Measurements from ENCODE around the gene MAST1.
"Not testable (repeated sequence)": the region's sequence is repeated elsewhere in the genome, so short reads cannot be mapped to it uniquely, and the experiment has no call there.

MAST1 gene

GRCh38 chr19:12840091-12841079, 2.1 kb downstream of the MAST1 start:
- ATAC-seq: no peak

GRCh38 chr19:12841094-12841493, 2.8 kb downstream of the MAST1 start:
- ATAC-seq: no peak

GRCh38 chr19:12842511-12842910, 4.2 kb downstream of the MAST1 start:
- no peak for ATAC-seq

DNA sequence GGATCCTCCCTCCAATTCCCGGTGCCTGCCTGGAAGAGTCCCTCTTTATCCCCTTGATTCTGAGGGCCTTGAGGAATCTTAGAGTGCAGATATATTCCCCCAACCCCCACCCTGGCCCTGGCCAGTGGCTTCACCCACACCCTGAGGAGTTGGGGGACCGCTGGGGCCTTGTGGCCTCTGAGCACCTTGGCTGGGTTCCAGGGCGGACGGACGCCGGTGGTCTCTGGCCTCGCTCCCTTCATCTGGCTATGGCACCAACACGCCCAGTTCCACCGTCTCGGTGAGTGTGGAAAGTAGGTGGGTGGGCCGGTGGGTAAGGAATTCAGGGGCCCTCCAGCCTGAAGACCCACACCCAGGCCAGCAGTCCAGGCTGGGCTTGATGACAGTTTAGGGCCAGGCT, 5.0 kb downstream of the MAST1 start:
- no peak for ATAC-seq

DNA sequence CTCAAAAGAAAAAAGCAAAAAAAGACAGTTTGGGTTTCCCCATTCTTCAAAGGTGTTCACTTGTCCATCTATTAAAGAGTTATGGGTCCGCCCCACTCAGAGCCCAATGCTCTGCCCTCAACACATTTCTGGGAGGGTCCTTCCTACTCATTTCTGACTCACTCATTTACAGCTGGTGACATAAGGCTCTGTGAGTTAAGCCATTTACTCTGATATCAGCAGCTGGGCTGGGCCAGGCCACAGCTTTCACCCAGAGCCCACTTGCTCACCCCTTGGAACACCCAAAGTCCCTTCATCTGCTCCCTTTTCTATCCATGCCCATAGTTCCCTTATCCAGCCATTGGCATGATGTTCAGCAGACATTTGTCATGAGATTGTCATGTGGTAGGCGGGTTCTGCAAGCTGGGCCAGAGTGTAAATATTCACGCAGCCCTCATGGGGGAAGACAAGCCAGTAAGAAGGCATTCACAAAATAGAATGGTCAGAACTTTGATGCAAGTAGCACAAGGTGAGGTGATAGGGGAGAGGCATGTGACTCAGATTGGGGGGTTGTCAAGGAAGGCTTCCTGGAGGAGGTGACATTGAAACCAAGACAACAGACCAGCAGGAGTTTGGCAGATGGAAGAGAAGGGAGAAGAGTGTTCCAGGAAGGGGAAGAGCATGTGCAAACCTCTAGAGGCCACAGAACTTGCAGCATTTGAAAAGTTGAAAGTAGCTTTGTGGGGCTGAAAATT, 5.9 kb downstream of the MAST1 start:
- ATAC-seq: no peak

GRCh38 chr19:12846613-12847012, 8.3 kb downstream of the MAST1 start:
- not testable (repeated sequence) for ATAC-seq

DNA sequence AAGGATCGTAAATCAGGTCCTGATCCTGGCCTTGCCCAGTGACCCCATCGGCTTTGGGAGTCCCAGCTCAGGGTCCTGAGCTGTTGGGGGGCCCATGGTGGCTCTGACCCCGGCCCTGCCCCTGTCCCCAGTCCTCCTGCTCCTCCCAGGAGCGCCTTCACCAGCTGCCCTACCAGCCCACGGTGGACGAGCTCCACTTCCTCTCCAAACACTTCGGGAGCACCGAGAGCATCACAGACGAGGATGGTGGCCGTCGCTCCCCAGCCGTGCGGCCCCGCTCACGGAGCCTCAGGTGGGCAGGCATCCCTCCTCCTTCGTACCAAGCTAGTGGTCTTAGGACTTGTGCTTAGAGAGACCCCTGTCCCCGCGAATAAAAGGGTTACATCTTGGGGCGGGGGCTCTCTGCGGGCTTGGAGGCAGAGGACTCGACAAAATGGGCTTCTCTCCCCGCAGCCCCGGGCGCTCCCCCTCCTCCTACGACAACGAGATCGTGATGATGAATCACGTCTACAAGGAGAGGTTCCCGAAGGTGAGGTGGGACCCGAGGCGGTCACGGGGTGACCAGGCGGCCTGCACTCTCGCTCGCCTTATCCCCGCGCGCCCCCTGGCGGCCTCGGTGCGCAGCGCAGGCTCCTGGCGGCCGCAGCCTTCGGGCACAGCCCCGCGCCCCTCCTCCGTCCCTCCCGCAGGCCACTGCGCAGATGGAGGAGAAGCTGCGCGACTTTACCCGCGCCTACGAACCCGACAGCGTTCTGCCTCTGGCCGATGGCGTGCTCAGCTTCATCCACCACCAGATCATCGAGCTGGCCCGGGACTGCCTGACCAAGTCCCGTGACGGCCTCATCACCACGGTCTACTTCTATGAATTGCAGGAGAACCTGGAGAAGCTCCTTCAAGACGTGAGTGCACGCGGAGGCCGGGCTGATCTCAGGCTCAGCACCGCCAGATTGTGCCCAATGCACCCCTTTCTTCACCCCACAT, 9.1 kb downstream of the MAST1 start:
- peak; percentile 97 to 98 for ATAC-seq

DNA sequence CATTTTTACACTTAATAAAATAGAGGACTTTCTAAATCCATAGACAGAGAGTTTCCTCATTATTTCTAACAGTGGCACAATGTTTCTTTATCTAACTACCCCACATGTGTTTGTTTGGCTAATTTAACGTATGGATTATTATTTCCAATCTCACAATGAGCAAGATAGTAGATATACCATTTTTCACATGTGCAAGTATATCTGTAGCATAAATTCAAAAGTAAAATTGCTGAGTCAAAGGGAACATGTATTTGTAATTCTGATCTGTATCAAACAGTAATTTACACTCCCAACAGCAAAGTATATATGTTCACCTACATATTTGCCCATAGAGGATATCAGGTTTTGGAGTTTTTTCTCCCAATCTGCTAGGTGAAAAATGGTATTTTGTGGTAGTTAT, 18.3 kb downstream of the MAST1 start:
- ATAC-seq: no peak

DNA sequence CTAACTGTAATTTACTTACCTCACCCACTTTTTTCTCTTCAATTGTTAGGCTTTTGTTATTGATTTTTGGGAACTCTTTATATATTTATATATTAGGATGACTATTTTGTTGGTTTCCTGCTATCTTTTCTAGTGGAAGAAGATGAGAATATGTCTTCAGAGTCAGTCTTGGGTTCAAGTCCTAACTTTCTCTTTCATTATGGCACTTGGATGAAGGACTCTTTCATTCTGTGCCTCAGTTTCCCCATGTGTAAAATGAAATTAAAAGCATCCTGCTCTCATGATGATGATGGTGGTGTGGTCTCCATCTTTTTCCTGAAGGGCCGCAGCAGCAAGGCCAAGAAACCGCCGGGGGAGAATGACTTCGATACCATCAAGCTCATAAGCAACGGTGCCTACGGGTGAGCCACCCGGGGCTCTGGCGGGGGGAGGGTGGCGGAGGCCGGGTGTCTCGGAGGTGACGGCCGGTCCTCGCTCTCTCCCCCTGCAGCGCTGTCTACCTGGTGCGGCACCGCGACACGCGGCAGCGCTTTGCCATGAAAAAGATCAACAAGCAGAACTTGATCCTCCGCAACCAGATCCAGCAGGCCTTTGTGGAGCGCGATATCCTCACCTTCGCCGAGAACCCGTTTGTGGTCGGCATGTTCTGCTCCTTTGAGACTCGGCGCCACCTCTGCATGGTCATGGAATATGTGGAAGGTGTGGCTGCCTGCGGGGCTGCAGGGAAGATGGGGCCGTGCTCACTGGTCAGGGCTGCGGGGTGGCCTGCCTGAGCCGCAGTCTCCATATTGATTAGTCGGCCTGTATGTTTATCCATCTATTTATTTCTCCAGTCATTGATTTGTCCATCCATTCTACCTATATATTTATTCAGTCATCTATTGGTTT, 20.0 kb downstream of the MAST1 start:
- ATAC-seq: no peak

GRCh38 chr19:12859546-12859945, 21.2 kb downstream of the MAST1 start:
- no peak for ATAC-seq

DNA sequence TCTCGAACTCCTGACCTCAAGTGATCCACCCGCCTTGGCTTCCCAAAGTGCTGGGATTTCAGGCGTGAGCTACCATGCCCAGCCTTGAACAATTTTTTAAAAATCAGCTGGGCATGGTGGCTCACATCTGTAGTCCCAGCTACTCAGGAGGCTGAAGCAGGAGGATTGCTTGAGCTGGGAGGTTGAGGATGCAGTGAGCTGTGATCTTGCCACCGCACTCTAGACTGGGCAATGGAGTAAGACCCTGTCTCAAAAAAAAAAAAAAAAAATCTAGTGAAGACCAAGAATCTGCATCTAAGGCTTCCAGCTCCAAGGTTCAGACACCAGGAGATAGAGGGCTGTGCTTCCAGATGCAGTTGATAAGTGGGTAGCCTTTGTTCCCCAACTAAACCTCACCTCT, 25.8 kb downstream of the MAST1 start:
- no peak for ATAC-seq

GRCh38 chr19:12864721-12865715, 26.7 kb downstream of the MAST1 start:
- ATAC-seq: no peak

DNA sequence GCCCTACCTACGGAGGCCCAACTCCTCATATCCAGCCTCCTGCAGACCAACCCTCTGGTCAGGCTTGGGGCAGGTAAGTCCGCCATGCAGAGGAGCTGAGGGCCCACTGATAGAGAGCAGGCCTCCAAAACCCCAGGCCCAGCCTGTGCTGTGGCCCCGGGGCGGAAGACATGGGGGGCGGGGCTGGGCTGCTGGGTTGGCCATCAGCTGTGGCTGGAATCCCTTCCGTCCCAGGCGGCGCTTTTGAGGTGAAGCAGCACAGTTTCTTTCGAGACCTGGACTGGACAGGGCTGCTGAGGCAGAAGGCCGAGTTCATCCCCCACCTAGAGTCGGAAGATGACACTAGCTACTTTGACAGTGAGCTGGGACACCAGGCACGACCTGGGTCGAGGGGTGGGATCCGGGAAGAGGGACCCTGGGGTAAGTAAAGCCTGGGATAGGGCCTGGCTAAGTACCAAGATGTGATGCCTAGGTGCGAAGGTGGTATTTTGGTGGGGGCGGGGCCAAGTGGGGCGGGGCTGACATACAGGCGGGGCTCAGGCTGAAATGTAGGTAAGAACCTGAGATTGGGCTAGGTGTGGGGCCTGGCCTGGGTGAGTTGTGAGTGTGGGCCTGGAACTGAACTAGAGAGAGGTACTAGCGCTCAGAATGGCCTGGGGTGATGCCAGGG, 27.6 kb downstream of the MAST1 start:
- ATAC-seq: no peak

GRCh38 chr19:12866416-12867119, 28.3 kb downstream of the MAST1 start:
- ATAC-seq: no peak

- peak; percentile 69 to 70 for ATAC-seq
Measured at GRCh38 chr19:12867120-12868099, 29.1 kb downstream of the MAST1 start.

GRCh38 chr19:12868540-12869112, 30.3 kb downstream of the MAST1 start:
- no peak for ATAC-seq

DNA sequence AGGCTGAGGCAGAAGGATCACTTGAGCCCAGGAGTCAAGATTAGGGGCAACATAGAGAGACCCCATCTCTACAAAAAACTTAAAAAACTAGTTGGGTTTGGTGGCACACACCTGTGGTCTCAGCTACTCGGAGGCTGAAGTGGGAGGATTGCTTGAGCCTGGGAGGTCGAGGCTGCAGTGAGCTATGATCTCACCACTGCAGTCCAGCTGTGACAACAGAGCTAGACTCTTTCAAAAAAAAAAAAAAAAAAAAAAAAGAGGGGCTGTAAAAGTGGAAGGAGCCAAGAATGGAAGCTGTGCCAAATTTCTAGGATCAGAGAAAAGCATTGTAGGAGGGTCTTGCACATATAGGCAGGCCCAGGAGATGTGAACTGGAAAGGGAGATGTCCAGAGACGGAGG, 33.4 kb downstream of the MAST1 start:
- no peak for ATAC-seq

Measured in activated CD4-positive, CD25-positive, alpha-beta regulatory T cell treated with anti-CD3 and anti-CD28 coated beads, Interleukin-2, amount 50 U/mL, for 24 hours (primary cell).